Skin epidermis (tissue), 12 donors: ENCODE results near the gene CCT6A.
"Not testable (repeated sequence)": the region's sequence is repeated elsewhere in the genome, so short reads cannot be mapped to it uniquely, and the experiment has no call there.

Source experiments
- H3K27ac ChIP-seq, 21 experiments: fragments of 200-600 bp; sonication (generic) in 11 of 21; one replicate each; pipeline ENCODE4 v1.5.0; 2020; ENCODE audit warnings: mild to moderate bottlenecking in 3 of 21, inconsistent platforms in 2 of 21, moderate library complexity in 2 of 21
- H3K4me3 ChIP-seq, 7 experiments: fragments of 200-600 bp; sonication (generic) in 2 of 7; one replicate each; pipeline ENCODE4 v1.5.0; 2020; ENCODE audit warnings: inconsistent platforms in 2 of 7, mild to moderate bottlenecking in 2 of 7, moderate library complexity in 1 of 7

The CCT6A gene

GRCh38 chr7:56051339-56052191 is at the start of gene CCT6A, which contains the start of gene PSPH:
CCT6A (plus strand) TSS chr7:56051765; CDS start chr7:56051849, 84 bp downstream.
PSPH (minus strand) TSS chr7:56051444; CDS start chr7:56021212, 30,232 bp downstream.
- H3K27ac ChIP-seq = peak within 1 kb of the TSS; percentile 75 to 98 (median 91)

GRCh38 chr7:56003749-56004148 is 47.8 kb upstream of the CCT6A start:
- no peak overlapping the region for H3K27ac ChIP-seq
- no peak overlapping the region for H3K4me3 ChIP-seq

More at GRCh38 chr7:56051339-56052191, at the start of gene CCT6A, which contains the start of gene PSPH:
- H3K4me3 ChIP-seq = peak within 1 kb of the TSS; percentile 61 to 98 (median 87)

- Histone ChIP-seq H3K27ac (no peak overlapping the region), H3K4me3 (no peak overlapping the region)
Observed at GRCh38 chr7:56007167-56007652, 44.4 kb upstream of the CCT6A start.

- no peak overlapping the region for H3K4me3 ChIP-seq
- H3K27ac ChIP-seq = no peak overlapping the region
Observed at GRCh38 chr7:56007891-56008290, 43.7 kb upstream of the CCT6A start.

GRCh38 chr7:56009695-56010094 is 41.9 kb upstream of the CCT6A start:
- H3K4me3 ChIP-seq = no peak overlapping the region
- H3K27ac ChIP-seq = peak overlapping the region in 5 of 21 experiments; percentile 1 to 66 (median 56)

GRCh38 chr7:56017015-56017414 is 34.5 kb upstream of the CCT6A start:
- not testable (repeated sequence) for H3K4me3 ChIP-seq, H3K27ac ChIP-seq

GRCh38 chr7:56019501-56019900 is 32.1 kb upstream of the CCT6A start:
- Histone ChIP-seq H3K4me3 (no peak overlapping the region), H3K27ac (no peak overlapping the region)

GRCh38 chr7:56023500-56023899 is 28.1 kb upstream of the CCT6A start:
- Histone ChIP-seq H3K27ac (no peak overlapping the region), H3K4me3 (no peak overlapping the region)

GRCh38 chr7:56026538-56026937 is 25.0 kb upstream of the CCT6A start:
- no peak overlapping the region for H3K4me3 ChIP-seq
- no peak overlapping the region for H3K27ac ChIP-seq

- no peak overlapping the region for H3K27ac ChIP-seq
Observed at GRCh38 chr7:56028942-56029630, 22.5 kb upstream of the CCT6A start.

GRCh38 chr7:56030340-56030739 is 21.2 kb upstream of the CCT6A start:
- Histone ChIP-seq H3K4me3 (no peak overlapping the region), H3K27ac (no peak overlapping the region)

More at GRCh38 chr7:56028942-56029630, 22.5 kb upstream of the CCT6A start:
- no peak overlapping the region for H3K4me3 ChIP-seq

GRCh38 chr7:56031556-56031955 is 20.0 kb upstream of the CCT6A start:
- not testable (repeated sequence) for H3K4me3 ChIP-seq, H3K27ac ChIP-seq

GRCh38 chr7:56032578-56032977 is 19.0 kb upstream of the CCT6A start:
- H3K27ac ChIP-seq, H3K4me3 ChIP-seq: not testable (repeated sequence)

- Histone ChIP-seq H3K27ac (peak overlapping the region in 17 of 21 experiments; percentile 2 to 85 (median 67)), H3K4me3 (peak overlapping the region; percentile 47 to 76 (median 55))
Observed at GRCh38 chr7:56033671-56034432, 17.7 kb upstream of the CCT6A start.

- no peak overlapping the region for H3K4me3 ChIP-seq
- H3K27ac ChIP-seq = no peak overlapping the region
Observed at GRCh38 chr7:56040730-56041129, 10.8 kb upstream of the CCT6A start.

- H3K4me3 ChIP-seq = not testable (repeated sequence)
- peak overlapping the region in 1 of 21 experiments; percentile 47 for H3K27ac ChIP-seq
Observed at GRCh38 chr7:56045758-56046157, 5.8 kb upstream of the CCT6A start.

- Histone ChIP-seq H3K27ac (peak overlapping the region in 3 of 21 experiments; percentile 6 to 56 (median 8)), H3K4me3 (no peak overlapping the region)
Observed at GRCh38 chr7:56046721-56047445, 4.7 kb upstream of the CCT6A start.

- H3K4me3 ChIP-seq = not testable (repeated sequence)
- H3K27ac ChIP-seq = peak overlapping the region in 2 of 21 experiments; percentile 8 to 56
Observed at GRCh38 chr7:56047446-56048116, 4.0 kb upstream of the CCT6A start.

- Histone ChIP-seq H3K27ac (no peak overlapping the region), H3K4me3 (no peak overlapping the region)
Observed at GRCh38 chr7:56048245-56048644, 3.3 kb upstream of the CCT6A start.
